NOMO-1 (cell line): ENCODE measurements around the gene KARS1.
A peak's percentile ranks its signal among the peaks of the same experiment; 100 is the strongest.
"Not testable (repeated sequence)": the region's sequence is repeated elsewhere in the genome, so short reads cannot be mapped to it uniquely, and the experiment has no call there.

Experiments used
- DNase-seq, 2 experiments: peaks; one replicate each; lab custom pipeline; 2025; ENCODE audit not compliant: unreplicated experiment in 2 of 2; lab: John Stamatoyannopoulos, UW

The KARS1 gene

GRCh38 chr16:75626806-75627205 lies 20.7 kb downstream of the KARS1 start:
- no peak for DNase-seq

GRCh38 chr16:75624921-75625334 lies 22.5 kb downstream of the KARS1 start:
- peak in 1 of 2 experiments; percentile 30 for DNase-seq

DNA sequence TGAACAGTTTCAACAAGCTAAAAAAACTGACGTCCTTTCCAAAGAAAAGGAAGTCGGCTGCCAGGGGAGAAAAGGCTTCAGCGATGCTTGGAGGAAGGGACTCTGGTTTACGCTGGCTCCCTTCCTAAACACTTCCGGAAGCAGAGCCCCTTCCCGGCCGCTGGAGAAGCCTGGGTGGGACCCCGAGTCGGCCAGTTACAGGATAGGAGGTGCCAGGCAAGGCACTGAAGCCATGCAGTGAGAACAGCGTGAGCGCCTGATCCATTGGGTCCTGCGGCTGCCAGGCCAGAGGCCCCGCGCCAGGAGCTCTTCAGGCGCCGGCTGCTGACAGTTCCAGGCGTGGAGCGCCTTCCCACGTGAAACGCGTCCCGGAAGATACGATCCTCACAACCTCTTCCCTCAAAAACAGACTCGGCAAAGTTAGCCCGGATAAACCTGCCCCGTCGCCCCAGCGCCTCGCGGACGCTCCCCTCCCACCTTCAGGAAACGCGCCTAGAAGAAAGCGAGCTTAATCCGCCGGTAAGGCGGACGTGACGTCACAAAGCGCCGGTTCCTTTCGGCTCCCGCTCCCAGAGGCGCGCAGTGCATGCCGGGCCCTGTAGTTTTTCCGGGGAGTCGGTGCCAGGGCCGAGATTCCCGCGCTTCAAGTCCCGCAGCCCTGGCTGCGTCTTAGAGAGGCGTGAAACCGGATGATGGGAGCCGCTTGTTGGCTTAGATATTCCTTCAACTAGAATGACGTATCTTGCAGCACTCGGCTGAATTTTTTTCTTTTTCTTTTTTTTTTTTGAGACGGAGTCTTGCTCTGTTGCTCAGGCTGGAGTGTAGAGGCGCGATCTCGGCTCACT lies 24.5 kb downstream of the KARS1 start, which contains the start of gene ADAT1:
Gene ADAT1 (minus strand): TSS at position 521 of the 845 bp plus-strand sequence. CDS start 2,482 bp downstream, outside the sequence.
- DNase-seq = peak; percentile 97

DNA sequence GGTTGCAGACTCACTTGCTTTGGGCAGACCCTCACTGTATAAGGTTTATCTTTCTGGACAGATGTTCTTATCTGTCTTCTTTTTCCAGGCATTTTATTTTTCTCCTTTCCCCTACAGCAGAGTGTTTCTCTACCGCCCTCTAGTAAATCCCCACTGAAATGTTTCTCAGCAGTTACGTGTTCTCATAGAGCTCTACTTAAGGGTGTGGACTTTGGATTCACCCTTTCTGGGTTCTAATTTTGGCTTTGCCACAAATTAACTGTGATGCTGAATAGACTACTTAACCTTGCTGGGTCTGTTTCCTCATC lies 26.3 kb downstream of the KARS1 start:
- no peak for DNase-seq

DNA sequence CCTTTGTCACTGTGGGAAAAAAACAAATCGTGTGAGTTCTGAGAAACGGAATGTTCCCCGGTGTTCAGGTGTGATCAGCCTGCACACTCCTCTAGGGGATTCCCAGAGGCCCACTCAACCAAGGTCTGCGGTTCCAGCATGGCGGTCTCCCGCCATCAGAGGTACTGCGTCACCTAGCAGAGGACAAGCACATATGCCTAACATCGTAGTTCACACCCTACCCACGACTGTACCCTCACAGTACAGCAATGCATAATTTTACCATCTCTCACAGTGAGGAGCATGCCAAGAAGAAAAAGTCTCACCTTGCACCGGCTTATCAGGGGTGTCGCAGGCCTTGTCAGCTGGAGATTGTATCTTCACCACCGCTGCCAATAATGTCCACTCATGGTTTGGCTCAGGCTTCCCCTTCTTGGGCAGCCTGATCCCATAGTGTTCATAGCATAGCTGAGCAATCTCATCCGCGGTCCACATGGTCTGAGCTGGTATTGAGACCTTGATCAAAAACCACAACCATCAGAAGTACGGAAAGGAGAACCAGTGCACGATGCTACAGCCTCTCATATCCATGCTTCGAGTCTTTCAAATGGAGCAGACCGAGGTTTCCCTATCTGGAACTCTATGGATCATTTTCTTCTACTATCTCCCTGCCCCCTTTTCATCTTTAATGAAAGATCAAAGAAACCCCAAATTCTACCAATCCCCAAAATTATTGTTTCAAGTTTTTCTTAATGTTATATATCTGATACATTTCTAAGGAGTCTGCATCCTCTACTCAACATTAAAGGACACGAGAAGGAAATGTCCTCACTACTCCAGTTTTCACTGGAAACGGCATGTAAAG lies 26.9 kb downstream of the KARS1 start:
- no peak for DNase-seq

- no peak for DNase-seq
Measured at GRCh38 chr16:75618780-75619179, 28.7 kb downstream of the KARS1 start.

GRCh38 chr16:75617121-75617520 lies 30.3 kb downstream of the KARS1 start:
- no peak for DNase-seq

DNA sequence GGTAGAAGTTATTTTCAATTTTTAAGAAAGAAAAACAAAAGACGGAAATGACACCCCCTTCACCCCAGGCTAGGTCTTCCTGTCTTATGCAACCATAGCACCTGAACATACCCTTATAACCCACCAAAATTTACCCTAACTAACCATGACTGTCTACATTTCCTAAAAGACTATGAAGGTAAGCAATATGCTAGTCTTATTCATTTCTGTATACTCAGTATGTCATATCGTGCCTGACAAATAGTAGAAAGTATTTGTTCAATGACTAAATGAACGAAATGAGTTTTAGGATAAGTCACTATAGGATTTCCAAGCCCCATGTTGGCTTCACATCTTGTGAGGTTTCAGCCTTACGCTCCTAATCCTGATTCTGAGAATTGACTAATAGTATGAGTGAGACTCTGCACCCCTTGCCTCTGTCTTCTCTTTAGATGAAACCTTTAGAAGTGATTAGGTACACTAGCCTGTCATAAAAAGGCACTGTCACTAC lies 30.9 kb downstream of the KARS1 start:
- DNase-seq = no peak

DNA sequence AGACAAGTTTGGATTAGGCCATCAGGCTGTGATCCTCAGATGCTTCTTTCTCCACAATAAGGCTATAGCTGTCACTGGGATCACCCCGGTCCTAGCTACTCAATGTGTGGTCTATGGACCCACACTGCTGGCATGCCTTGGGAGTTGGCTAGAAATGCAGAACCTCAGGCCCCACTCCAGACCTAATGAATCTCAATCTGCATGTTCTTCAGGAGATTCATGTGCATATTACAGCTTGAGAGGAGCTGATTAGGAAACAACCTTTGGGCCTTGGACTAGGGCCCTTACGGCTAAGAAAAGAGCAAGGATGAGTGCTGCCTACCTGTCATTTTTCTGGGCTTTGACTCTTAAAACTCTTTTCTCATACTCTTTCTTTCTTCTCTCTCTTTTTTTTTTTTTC lies 31.8 kb downstream of the KARS1 start:
- no peak for DNase-seq

- no peak for DNase-seq
Measured at GRCh38 chr16:75614066-75614897, 33.2 kb downstream of the KARS1 start.

DNA sequence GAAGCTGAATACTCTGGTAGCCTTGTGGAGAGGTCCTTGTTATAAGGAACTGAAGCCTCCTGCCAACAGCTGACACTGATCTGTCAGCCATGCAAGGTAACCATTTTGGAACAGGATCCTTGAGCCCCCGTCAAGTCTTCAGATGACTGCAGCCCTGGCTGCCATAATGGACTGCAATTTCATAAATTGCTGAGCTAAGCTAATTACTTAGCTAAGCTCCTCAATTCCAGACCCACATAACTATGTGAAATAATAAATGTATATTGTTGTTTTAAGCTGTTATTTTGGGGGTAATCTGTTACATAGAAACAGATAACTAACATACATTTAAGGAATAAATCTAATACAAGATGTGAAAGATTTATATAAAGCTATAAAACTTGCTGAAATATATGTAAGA lies 41.0 kb downstream of the KARS1 start:
- DNase-seq = no peak

DNA sequence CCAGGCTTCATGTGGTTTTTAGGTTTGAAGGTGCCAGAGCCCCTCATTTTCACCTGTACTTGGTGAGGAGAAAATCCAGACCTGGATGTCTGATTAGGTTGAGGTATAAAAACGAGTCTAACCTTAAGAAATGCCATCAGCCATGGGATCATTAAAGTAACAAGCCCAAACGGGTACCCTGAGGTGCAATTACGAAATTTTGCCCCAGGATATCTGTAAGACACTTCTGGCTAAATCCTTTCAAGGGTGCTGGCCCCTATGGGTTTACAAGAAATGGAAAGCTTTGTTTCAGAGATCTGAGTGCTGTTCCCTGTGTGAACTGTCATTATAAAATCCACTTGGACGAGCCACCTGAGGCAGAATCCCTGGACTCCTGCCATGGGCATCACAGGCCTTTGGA lies 44.2 kb downstream of the KARS1 start:
- DNase-seq = no peak

- no peak for DNase-seq
Measured at GRCh38 chr16:75599452-75600277, 47.8 kb downstream of the KARS1 start.

GRCh38 chr16:75593825-75594820 lies 53.3 kb downstream of the KARS1 start:
- peak; percentile 13 to 86 for DNase-seq

GRCh38 chr16:75593308-75593707 lies 54.2 kb downstream of the KARS1 start:
- peak; percentile 36 to 47 for DNase-seq

GRCh38 chr16:75591927-75592326 lies 55.5 kb downstream of the KARS1 start:
- not testable (repeated sequence) for DNase-seq

DNA sequence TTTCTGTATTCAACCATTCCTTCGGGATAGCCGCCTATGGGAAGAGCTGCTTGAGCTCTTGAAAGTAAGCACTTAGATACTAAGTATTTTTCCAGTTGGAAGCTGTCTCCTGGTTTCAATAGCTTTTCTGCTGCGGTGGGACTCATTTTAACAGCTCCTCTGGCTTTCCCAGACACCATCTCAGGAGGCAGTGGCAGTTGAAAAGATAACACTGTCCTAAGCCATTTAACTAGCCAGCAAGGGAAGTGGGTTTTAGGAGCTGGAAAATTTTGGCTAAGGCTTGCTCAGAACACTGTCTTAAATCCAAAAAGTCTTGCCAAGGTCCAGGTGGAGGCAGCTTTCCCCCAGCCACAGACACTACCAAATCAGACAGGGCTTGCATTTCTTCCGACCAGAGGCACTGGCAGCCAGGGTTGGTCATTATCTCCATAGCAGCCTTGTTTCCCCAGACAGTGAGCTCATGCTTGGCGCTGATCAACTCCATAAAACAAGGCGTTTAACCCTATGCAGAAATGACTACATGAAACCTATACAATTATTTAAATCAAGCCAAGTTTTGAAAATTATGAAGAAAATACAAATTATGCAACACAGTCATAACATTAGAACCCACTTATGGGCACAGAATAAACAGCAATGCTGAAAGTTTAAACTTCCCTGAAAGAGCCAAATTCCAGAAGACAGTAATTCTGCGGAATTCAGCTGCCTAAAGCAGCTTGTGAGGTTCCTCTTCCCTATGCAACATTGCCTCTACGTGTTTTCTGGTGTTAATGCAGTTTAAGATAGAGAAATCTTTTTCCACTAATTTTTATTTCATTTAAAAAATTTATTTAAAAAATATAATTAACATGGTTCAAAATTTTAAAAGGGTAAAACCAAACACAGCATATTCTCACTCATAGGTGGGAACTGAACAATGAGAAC lies 56.3 kb downstream of the KARS1 start:
- no peak for DNase-seq

DNA sequence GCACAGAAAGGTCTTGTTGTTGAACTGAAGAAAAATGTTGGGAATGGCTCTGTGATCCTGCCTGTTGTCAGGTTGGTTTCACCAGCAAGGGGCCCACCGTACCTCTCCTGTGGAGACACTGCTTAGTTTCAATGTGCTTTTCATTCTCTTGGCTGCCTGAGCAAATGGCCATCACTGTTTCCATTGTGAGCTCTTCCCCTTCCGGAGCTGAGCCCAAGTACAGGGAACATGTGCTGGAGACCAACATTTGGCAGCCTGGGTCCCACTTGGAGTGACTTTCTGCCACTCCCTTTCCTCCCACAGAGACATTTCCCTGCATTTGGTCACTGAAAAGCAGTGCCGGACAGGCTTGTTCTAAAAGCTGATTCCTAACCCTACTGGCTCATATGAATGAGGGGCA lies 58.2 kb downstream of the KARS1 start:
- no peak for DNase-seq
